Esophagus muscularis mucosa (tissue), 4 donors: ENCODE measurements around the gene TCERG1L. TPM values are rescaled to one million over a fixed set of nuclear protein-coding genes. Genes with fewer than 3 reads are reported as not detected.

ENCODE experiments used
- DNase-seq: peaks from one replicate; pipeline ENCODE4 v3.0.0-alpha.2; 2017; ENCODE audit errors: extremely low spot score
- H3K27ac ChIP-seq, 4 donors: fragments of 200-600 bp; sonication (generic); replicated peaks in 1 of 4; 1 replicate in 3 of 4; 2 replicates in 1 of 4; pipeline ENCODE4 v1.5.1; 2016 to 2019; ENCODE audit warnings: mild to moderate bottlenecking in 1 of 4
- H3K27me3 ChIP-seq, 4 donors: fragments of 200-600 bp; sonication (generic); one replicate each; pipeline versions ENCODE4 v1.5.1 to v1.6.0; 2016 to 2019
- H3K36me3 ChIP-seq, 4 donors: fragments of 200-600 bp; sonication (generic); one replicate each; pipeline ENCODE4 v1.5.1; 2016 to 2019
- H3K4me1 ChIP-seq, 4 donors: fragments of 200-600 bp; sonication (generic); one replicate each; pipeline ENCODE4 v1.5.1; 2016 to 2019
- H3K4me3 ChIP-seq, 4 donors: fragments of 200-600 bp; sonication (generic); 1 replicate in 2 of 4; 2 replicates in 2 of 4; pipeline ENCODE4 v1.5.1; 2016 to 2019; ENCODE audit warnings: mild to moderate bottlenecking in 4 of 4, moderate library complexity in 1 of 4
- H3K9me3 ChIP-seq, 4 donors: fragments of 200-600 bp; sonication (generic); 1 replicate in 3 of 4; 2 replicates in 1 of 4; pipeline ENCODE4 v1.5.1; 2016 to 2019
- CTCF ChIP-seq, 3 experiments: fragments of 200-600 bp in 2 of 3; fragments of 450-650 bp in 1 of 3; sonication (generic) in 2 of 3; IDR thresholded peaks; one replicate each; pipeline ENCODE4 v1.5.1; 2017 to 2019; ENCODE audit warnings: antibody characterized with exemption in 3 of 3, mild to moderate bottlenecking in 2 of 3, moderate library complexity in 1 of 3
- EP300 ChIP-seq: sonication (generic); formaldehyde crosslinking; IDR thresholded peaks from one replicate; pipeline ENCODE4 v1.6.1; 2017; ENCODE audit warnings: antibody characterized with exemption
- POLR2A ChIP-seq: fragments of 450-650 bp; IDR thresholded peaks from one replicate; pipeline ENCODE4 v1.6.1; 2017; ENCODE audit warnings: antibody characterized with exemption, moderate library complexity, mild to moderate bottlenecking, low read depth
- POLR2AphosphoS5 ChIP-seq, 2 donors: sonication (generic); formaldehyde crosslinking; IDR thresholded peaks; one replicate each; pipeline ENCODE4 v1.6.1; 2017; ENCODE audit warnings: antibody characterized with exemption in 2 of 2
- WGBS: methylation state at CpG from one replicate; pipeline ENCODE4 v1.1.5; 2018; 5-methylcytosine and 5-hydroxymethylcytosine counted together
- intact Hi-C: fragments of 100-400 bp; cut with DNase I; formaldehyde crosslinking; loops from one replicate; pipeline ENCODE4 v1.15.1; 2023
- total RNA-seq, 4 donors: library from RNA; depleted of rRNA; stranded (reverse); fragments of >200 nt; gene quantifications; one replicate each; pipeline versions ENCODE4 v1.1.0 to v1.2.1, GENCODE V29; 2016

Gene TCERG1L
- total RNA-seq, 4 donors from 2014 or later: not detected

DNA sequence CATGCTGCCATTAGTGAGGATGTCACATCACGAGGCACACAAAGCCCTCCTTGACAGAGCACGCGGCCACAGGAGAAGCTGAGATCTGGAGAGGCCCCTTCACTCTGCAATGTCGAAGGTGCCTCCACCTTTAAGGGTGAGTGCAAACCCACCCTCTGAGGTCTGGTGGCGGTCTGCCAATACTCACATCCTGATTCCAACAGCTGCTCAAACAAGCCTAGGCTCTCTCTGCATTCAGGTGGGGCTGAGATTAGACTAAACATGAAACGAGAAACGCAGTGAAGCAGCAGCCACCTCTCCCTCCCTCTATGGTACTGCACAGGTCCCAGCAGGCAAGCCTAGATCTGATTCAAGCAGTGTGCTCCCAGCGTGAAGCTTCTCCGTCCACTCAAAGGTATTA lies 151.8 kb downstream of the TCERG1L start:
- WGBS: 67% methylated on average over 3 of the region's 9 CpGs
- DNase-seq: no peak
- no peaks in the 10 kb centered on the region for H3K9me3 ChIP-seq
- H3K4me1 ChIP-seq: peaks cover 0 to 5% (median 0%) of the 10 kb centered on the region in 4 donors
- intact Hi-C loops: no loop called here
- peaks cover 0 to 44% (median 1%) of the 10 kb centered on the region in 4 donors for H3K27me3 ChIP-seq
- TF ChIP-seq POLR2A (no peak), POLR2AphosphoS5 (IDR thresholded peaks at IDR 0.05) (no peak), EP300 (no peak), CTCF (IDR thresholded peaks at IDR 0.05) (no peak)
- no peak overlapping the region for H3K27ac ChIP-seq
- no peaks in the 10 kb centered on the region for H3K36me3 ChIP-seq
- H3K4me3 ChIP-seq: no peak overlapping the region

GRCh38 chr10:131158695-131159094 lies 152.8 kb downstream of the TCERG1L start:
- Histone ChIP-seq H3K27ac (no peak overlapping the region), H3K4me3 (no peak overlapping the region), H3K27me3 (peaks cover 0 to 54% (median 1%) of the 10 kb centered on the region in 4 donors), H3K4me1 (peaks cover 0 to 5% (median 0%) of the 10 kb centered on the region in 4 donors), H3K36me3 (no peaks in the 10 kb centered on the region), H3K9me3 (no peaks in the 10 kb centered on the region)
- TF ChIP-seq CTCF (IDR thresholded peaks at IDR 0.05): no peak
- no peak for TF ChIP-seq POLR2AphosphoS5 (IDR thresholded peaks at IDR 0.05)
- intact Hi-C loops: no loop called here
- no peak for DNase-seq
- WGBS: 94% methylated on average over 16 of the region's 17 CpGs

GRCh38 chr10:131157899-131158298 lies 153.6 kb downstream of the TCERG1L start:
- no peak for DNase-seq
- no peaks in the 10 kb centered on the region for H3K36me3 ChIP-seq
- H3K4me3 ChIP-seq: no peak overlapping the region
- intact Hi-C loops: no loop called here
- H3K4me1 ChIP-seq: peaks cover 0 to under 1% (median 0%) of the 10 kb centered on the region in 4 donors
- TF ChIP-seq EP300 (no peak), POLR2AphosphoS5 (IDR thresholded peaks at IDR 0.05) (no peak), CTCF (IDR thresholded peaks at IDR 0.05) (no peak), POLR2A (no peak)
- peaks cover 0 to 61% (median 1%) of the 10 kb centered on the region in 4 donors for H3K27me3 ChIP-seq
- H3K27ac ChIP-seq: no peak overlapping the region
- 88% methylated on average over 10 of the region's 10 CpGs for whole genome bisulfite sequencing
- peaks cover 0 to 7% (median 4%) of the 10 kb centered on the region in 4 donors for H3K9me3 ChIP-seq

- TF ChIP-seq EP300 (no peak), POLR2AphosphoS5 (IDR thresholded peaks at IDR 0.05) (no peak), POLR2A (no peak), CTCF (IDR thresholded peaks at IDR 0.05) (no peak)
- intact Hi-C loops: no loop called here
- H3K27ac ChIP-seq: no peak overlapping the region
- peaks cover 0 to 56% (median 1%) of the 10 kb centered on the region in 4 donors for H3K27me3 ChIP-seq
- H3K4me1 ChIP-seq: no peaks in the 10 kb centered on the region
- H3K4me3 ChIP-seq: no peak overlapping the region
- no peak for DNase-seq
- no peaks in the 10 kb centered on the region for H3K36me3 ChIP-seq
- H3K9me3 ChIP-seq: peaks cover 0 to 22% (median 17%) of the 10 kb centered on the region in 4 donors
- WGBS: 65% methylated on average over 9 of the region's 9 CpGs
These were observed 155.7 kb downstream of the TCERG1L start for GRCh38 chr10:131155876-131156230.

DNA sequence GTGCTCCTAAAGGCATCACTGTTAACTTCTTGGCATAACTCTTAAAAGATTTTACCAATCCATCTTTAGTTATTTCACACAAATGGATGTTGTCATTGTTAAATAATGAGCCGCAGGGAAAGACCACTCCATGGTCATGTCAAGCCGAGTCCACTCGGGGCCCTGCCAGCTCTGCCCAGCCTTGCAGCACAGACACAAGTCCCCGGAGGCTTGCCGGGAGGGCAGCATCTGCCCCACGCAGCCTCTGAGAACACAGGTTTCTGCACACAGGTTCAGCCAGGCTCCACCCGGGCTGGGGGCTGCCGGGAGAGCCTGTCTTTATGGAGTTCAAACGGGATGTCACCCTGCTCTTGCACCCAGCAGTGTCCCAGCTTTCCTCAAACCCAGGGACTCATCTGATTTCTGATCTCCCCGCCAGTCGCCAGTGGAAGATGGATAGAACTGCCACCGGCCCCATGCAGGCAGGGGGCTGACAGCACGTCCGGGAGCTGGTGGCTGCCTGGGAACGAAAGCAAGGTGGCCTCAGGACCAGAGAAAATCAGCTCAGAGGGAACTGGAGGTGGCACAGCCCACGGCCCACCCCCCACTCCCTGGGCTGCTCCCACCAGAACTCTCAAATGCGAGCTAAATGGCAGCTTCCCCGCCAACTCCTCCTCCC lies 156.2 kb downstream of the TCERG1L start:
- intact Hi-C loops: no loop called here
- no peaks in the 10 kb centered on the region for H3K4me1 ChIP-seq
- DNase-seq: no peak
- peaks cover 0 to 52% (median 1%) of the 10 kb centered on the region in 4 donors for H3K27me3 ChIP-seq
- WGBS: 26% methylated on average over 10 of the region's 18 CpGs
- no peak overlapping the region for H3K4me3 ChIP-seq
- no peak for TF ChIP-seq EP300
- TF ChIP-seq CTCF (IDR thresholded peaks at IDR 0.05): no peak
- TF ChIP-seq POLR2A: no peak
- TF ChIP-seq POLR2AphosphoS5 (IDR thresholded peaks at IDR 0.05): no peak
- no peak overlapping the region for H3K27ac ChIP-seq
- H3K9me3 ChIP-seq: peaks cover 0 to 22% (median 17%) of the 10 kb centered on the region in 4 donors
- H3K36me3 ChIP-seq: no peaks in the 10 kb centered on the region
